ENCODE data around the gene PNCK.

The PNCK gene

GRCh38 chrX:153668423-153669173 is 5.0 kb downstream of the PNCK start:
- Histone ChIP-seq H3K4me3 (ENCODE audit: low read length) (no peak overlapping the region), H3F3A (ENCODE audit: insufficient read depth, low read length) (no peaks in the 10 kb centered on the region), H3K27ac (ENCODE audit: low read length) (no peak overlapping the region), H3K9me2 (replicated peaks; ENCODE audit: insufficient read depth, low read length) (no peaks in the 10 kb centered on the region), H3K4me2 (ENCODE audit: low read depth, low read length) (no peak overlapping the region), H3K36me3 (replicated peaks; ENCODE audit: insufficient read depth, low read length) (no peaks in the 10 kb centered on the region), H3K9ac (ENCODE audit: low read length) (no peak overlapping the region), H3K27me3 (replicated peaks; ENCODE audit: insufficient read depth, low read length) (peaks cover 35% of the 10 kb centered on the region), H2AFZ (ENCODE audit: low read length) (peak overlapping the region; percentile 3; the same call in 1 of the 2 replicates), H3K4me1 (ENCODE audit: low read length) (no peaks in the 10 kb centered on the region), H4K20me1 (ENCODE audit: insufficient read depth, low read length) (no peaks in the 10 kb centered on the region), H3K9me3 (replicated peaks; ENCODE audit: insufficient read depth, low read length) (no peaks in the 10 kb centered on the region), H3K79me2 (ENCODE audit: low read length) (no peaks in the 10 kb centered on the region)
- DNase-seq = no peak
- TF ChIP-seq EZH2phosphoT487 (IDR thresholded peaks at IDR 0.05; ENCODE audit: low read length) (no peak), CTCF (IDR thresholded peaks at IDR 0.05; ENCODE audit: low read length) (no peak), EZH2 (optimal IDR thresholded peaks at IDR 0.05; ENCODE audit: low read depth, low read length) (no peak)

- peak; percentile 71 for TF ChIP-seq CTCF (IDR thresholded peaks at IDR 0.05; ENCODE audit: low read length)
- TF ChIP-seq EZH2 (optimal IDR thresholded peaks at IDR 0.05; ENCODE audit: low read depth, low read length) = no peak
- Histone ChIP-seq H3K9me3 (replicated peaks; ENCODE audit: insufficient read depth, low read length) (no peaks in the 10 kb centered on the region), H3K4me3 (ENCODE audit: low read length) (peak overlapping the region; percentile 53), H3K27me3 (replicated peaks; ENCODE audit: insufficient read depth, low read length) (peaks cover 38% of the 10 kb centered on the region), H3K27ac (ENCODE audit: low read length) (no peak overlapping the region), H4K20me1 (ENCODE audit: insufficient read depth, low read length) (no peaks in the 10 kb centered on the region), H3K9ac (ENCODE audit: low read length) (no peak overlapping the region), H3K4me1 (ENCODE audit: low read length) (no peaks in the 10 kb centered on the region), H3K79me2 (ENCODE audit: low read length) (no peaks in the 10 kb centered on the region), H2AFZ (ENCODE audit: low read length) (peak overlapping the region; percentile 73), H3K4me2 (ENCODE audit: low read depth, low read length) (peak overlapping the region; percentile 67; the same call in 1 of the 2 replicates), H3F3A (ENCODE audit: insufficient read depth, low read length) (no peaks in the 10 kb centered on the region), H3K36me3 (replicated peaks; ENCODE audit: insufficient read depth, low read length) (no peaks in the 10 kb centered on the region), H3K9me2 (replicated peaks; ENCODE audit: insufficient read depth, low read length) (no peaks in the 10 kb centered on the region)
- peak; percentile 61 for DNase-seq
Measured at GRCh38 chrX:153667956-153668396, 5.6 kb downstream of the PNCK start.

- H3K4me3 ChIP-seq (ENCODE audit: low read length) = peak overlapping the region; percentile 53
- no peaks in the 10 kb centered on the region for H3K9me3 ChIP-seq (replicated peaks; ENCODE audit: insufficient read depth, low read length)
Measured at GRCh38 chrX:153667281-153667955, 6.2 kb downstream of the PNCK start.

More at GRCh38 chrX:153667281-153667955, 6.2 kb downstream of the PNCK start:
- Histone ChIP-seq H4K20me1 (ENCODE audit: insufficient read depth, low read length) (no peaks in the 10 kb centered on the region), H3F3A (ENCODE audit: insufficient read depth, low read length) (no peaks in the 10 kb centered on the region), H3K4me1 (ENCODE audit: low read length) (no peaks in the 10 kb centered on the region), H3K27ac (ENCODE audit: low read length) (no peak overlapping the region), H3K27me3 (replicated peaks; ENCODE audit: insufficient read depth, low read length) (peaks cover 41% of the 10 kb centered on the region), H3K9me2 (replicated peaks; ENCODE audit: insufficient read depth, low read length) (no peaks in the 10 kb centered on the region), H2AFZ (ENCODE audit: low read length) (peak overlapping the region; percentile 73), H3K79me2 (ENCODE audit: low read length) (no peaks in the 10 kb centered on the region), H3K36me3 (replicated peaks; ENCODE audit: insufficient read depth, low read length) (no peaks in the 10 kb centered on the region), H3K9ac (ENCODE audit: low read length) (no peak overlapping the region), H3K4me2 (ENCODE audit: low read depth, low read length) (peak overlapping the region; percentile 67; the same call in 1 of the 2 replicates)
- no peak for TF ChIP-seq EZH2phosphoT487 (IDR thresholded peaks at IDR 0.05; ENCODE audit: low read length)
- TF ChIP-seq CTCF (IDR thresholded peaks at IDR 0.05; ENCODE audit: low read length) = no peak
- TF ChIP-seq EZH2 (optimal IDR thresholded peaks at IDR 0.05; ENCODE audit: low read depth, low read length) = no peak
- DNase-seq = no peak
